Measurements from ENCODE around the gene DCTPP1. TPM values are rescaled to one million over a fixed set of nuclear protein-coding genes. Genes with fewer than 3 reads are reported as not detected.

The DCTPP1 gene
- total and polyA plus RNA-seq, 9 of the 15 experiments (the other 6 are each of a cell fraction or from before 2014, with no cell fraction given), result 45.0 to 132 (median 80.6) TPM

- TF ChIP-seq AFF4 (CRISPR knock-in tag; IDR thresholded peaks at IDR 0.05), result no peak
- TF ChIP-seq IRF2 (CRISPR knock-in tag; IDR thresholded peaks at IDR 0.05), result no peak
- TF ChIP-seq GTF2F1 (IDR thresholded peaks at IDR 0.05; ENCODE audit: low read depth, low read length), result no peak
- no peak for TF ChIP-seq GMEB1 (CRISPR knock-in tag; IDR thresholded peaks at IDR 0.05)
- peak; percentile 65; the same call in 1 of the 2 replicates for TF ChIP-seq ZBTB2 (IDR thresholded peaks at IDR 0.05)
- no peak for TF ChIP-seq POLR3G (IDR thresholded peaks at IDR 0.05; ENCODE audit: extremely low read depth, insufficient read length, insufficient replicate concordance)
- TF ChIP-seq RNF2 (IDR thresholded peaks at IDR 0.05), result no peak
- no peak for TF ChIP-seq PTRF (tag; IDR thresholded peaks at IDR 0.05)
- TF ChIP-seq ZNF449 (CRISPR knock-in tag; IDR thresholded peaks at IDR 0.05), result no peak
- no peak for TF ChIP-seq GTF3C2 (IDR thresholded peaks at IDR 0.05; ENCODE audit: borderline replicate concordance, extremely low read depth, insufficient read length)
- peak; percentile 78 for TF ChIP-seq FOSL1 (tag; conservative IDR thresholded peaks at IDR 0.05)
- no peak for TF ChIP-seq ZSCAN29 (IDR thresholded peaks at IDR 0.05)
- TF ChIP-seq SIX5 (IDR thresholded peaks at IDR 0.05; ENCODE audit: borderline replicate concordance in 1 of 2, insufficient read depth in 1 of 2, low read depth in 1 of 2, low read length in 2 of 2), result no peak
- TF ChIP-seq ZNF3 (CRISPR knock-in tag; IDR thresholded peaks at IDR 0.05), result no peak
- TF ChIP-seq TGIF2 (CRISPR knock-in tag; IDR thresholded peaks at IDR 0.05), result no peak
- TF ChIP-seq POLR2B (IDR thresholded peaks at IDR 0.05; ENCODE audit: low read depth, partially characterized antibody), result no peak
Observed at GRCh38 chr16:30407102-30407803, 22.6 kb downstream of the DCTPP1 start, which contains the start of gene ZNF771 (continued).

Data from K562 (cell line).